ENCODE results near the gene CAMSAP1. TPM values are rescaled to one million over a fixed set of nuclear protein-coding genes. Genes with fewer than 3 reads are reported as not detected.

The CAMSAP1 gene
- total RNA-seq, 2 experiments from 2014 or later = 30.4 to 33.0 TPM

DNA sequence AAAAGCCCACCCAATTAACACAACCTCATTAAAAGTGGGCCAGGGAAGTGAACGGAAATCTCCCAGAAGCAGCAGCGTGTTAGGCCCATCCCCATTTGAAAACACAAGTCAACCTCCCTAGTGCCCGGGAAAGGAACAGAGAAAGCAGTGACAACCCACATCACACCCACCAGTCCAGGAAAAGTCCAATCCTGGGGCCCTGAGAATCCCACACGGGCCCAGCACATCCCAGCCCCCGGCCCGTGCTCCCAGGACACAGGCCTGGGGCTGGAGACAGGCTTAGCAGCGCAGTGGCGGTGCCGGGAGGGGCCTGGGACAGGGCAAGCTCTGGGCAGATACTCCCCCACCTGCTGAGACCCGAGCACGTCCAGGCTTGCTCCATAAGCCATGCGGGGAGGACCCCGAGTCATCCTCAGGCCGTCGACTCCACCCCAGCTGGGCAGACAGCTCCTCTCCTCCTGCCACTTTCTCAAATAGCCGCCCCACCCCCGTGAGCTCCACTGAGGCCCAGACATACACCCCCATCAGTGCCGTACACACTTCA is 104.4 kb downstream of the CAMSAP1 start:
- H3K36me3 ChIP-seq (ENCODE audit: insufficient read depth, low read length) = no peaks in the 10 kb centered on the region
- ChIA-PET CTCF (ENCODE audit: unreplicated experiment) (no interaction called here), POLR2A (no interaction called here)
- intact Hi-C loops (cut with micrococcal nuclease; ENCODE audit: unreplicated experiment) = no loop called here
- no peaks in the 10 kb centered on the region for H3K79me2 ChIP-seq (ENCODE audit: insufficient read depth, low read depth, low read length)
- H3K9me3 ChIP-seq (ENCODE audit: low read length) = no peaks in the 10 kb centered on the region
- no peaks in the 10 kb centered on the region for H3K9me2 ChIP-seq (ENCODE audit: insufficient read depth, low read length)
- H3K4me1 ChIP-seq (ENCODE audit: insufficient read depth, low read length, poor library complexity, severe bottlenecking) = no peaks in the 10 kb centered on the region
- TF ChIP-seq, protein P1, sequence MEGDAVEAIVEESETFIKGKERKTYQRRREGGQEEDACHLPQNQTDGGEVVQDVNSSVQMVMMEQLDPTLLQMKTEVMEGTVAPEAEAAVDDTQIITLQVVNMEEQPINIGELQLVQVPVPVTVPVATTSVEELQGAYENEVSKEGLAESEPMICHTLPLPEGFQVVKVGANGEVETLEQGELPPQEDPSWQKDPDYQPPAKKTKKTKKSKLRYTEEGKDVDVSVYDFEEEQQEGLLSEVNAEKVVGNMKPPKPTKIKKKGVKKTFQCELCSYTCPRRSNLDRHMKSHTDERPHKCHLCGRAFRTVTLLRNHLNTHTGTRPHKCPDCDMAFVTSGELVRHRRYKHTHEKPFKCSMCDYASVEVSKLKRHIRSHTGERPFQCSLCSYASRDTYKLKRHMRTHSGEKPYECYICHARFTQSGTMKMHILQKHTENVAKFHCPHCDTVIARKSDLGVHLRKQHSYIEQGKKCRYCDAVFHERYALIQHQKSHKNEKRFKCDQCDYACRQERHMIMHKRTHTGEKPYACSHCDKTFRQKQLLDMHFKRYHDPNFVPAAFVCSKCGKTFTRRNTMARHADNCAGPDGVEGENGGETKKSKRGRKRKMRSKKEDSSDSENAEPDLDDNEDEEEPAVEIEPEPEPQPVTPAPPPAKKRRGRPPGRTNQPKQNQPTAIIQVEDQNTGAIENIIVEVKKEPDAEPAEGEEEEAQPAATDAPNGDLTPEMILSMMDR (conservative IDR thresholded peaks at IDR 0.05; ENCODE audit: low read length) = no peak
- TF ChIP-seq EZH2phosphoT487 (IDR thresholded peaks at IDR 0.05; ENCODE audit: borderline replicate concordance, low read depth, low read length) = no peak
- H3K4me3 ChIP-seq (ENCODE audit: low read depth, low read length, poor library complexity, severe bottlenecking) = no peak overlapping the region
- H3K4me2 ChIP-seq (ENCODE audit: low read length) = no peak overlapping the region
- BruUV-seq (replicated peaks) = no TSS peak
- H3K27ac ChIP-seq (ENCODE audit: low read depth, low read length, poor library complexity, severe bottlenecking) = no peak overlapping the region
- no peak overlapping the region for H2AFZ ChIP-seq (ENCODE audit: low read length)
- DNase-seq (ENCODE audit: low spot score) = no peak
- no peaks in the 10 kb centered on the region for H4K20me1 ChIP-seq (ENCODE audit: insufficient read depth, low read length)

GRCh38 chr9:135801070-135801469 is 106.3 kb downstream of the CAMSAP1 start:
- intact Hi-C loops (cut with micrococcal nuclease; ENCODE audit: unreplicated experiment) = no loop called here
- no peaks in the 10 kb centered on the region for H3K9me2 ChIP-seq (ENCODE audit: insufficient read depth, low read length)
- no peak overlapping the region for H2AFZ ChIP-seq (ENCODE audit: low read length)
- no peak overlapping the region for H3K4me3 ChIP-seq (ENCODE audit: low read depth, low read length, poor library complexity, severe bottlenecking)
- no peaks in the 10 kb centered on the region for H3K4me1 ChIP-seq (ENCODE audit: insufficient read depth, low read length, poor library complexity, severe bottlenecking)
- no peaks in the 10 kb centered on the region for H3K36me3 ChIP-seq (ENCODE audit: insufficient read depth, low read length)
- no peak overlapping the region for H3K27ac ChIP-seq (ENCODE audit: low read depth, low read length, poor library complexity, severe bottlenecking)
- H3K79me2 ChIP-seq (ENCODE audit: insufficient read depth, low read depth, low read length) = no peaks in the 10 kb centered on the region
- no peak overlapping the region for H3K4me2 ChIP-seq (ENCODE audit: low read length)
- DNase-seq (ENCODE audit: low spot score) = no peak
- POLR2A ChIA-PET = no interaction called here
- no peak for TF ChIP-seq EZH2phosphoT487 (IDR thresholded peaks at IDR 0.05; ENCODE audit: borderline replicate concordance, low read depth, low read length)
- TF ChIP-seq, protein P1 (conservative IDR thresholded peaks at IDR 0.05; ENCODE audit: low read length) = no peak
- CTCF ChIA-PET (ENCODE audit: unreplicated experiment) = interaction anchor here (0.6 kb wide), 1 partner anchor 9 kb away, joined by 5 read pairs; no protein-coding TSS in a partner anchor
- H3K9me3 ChIP-seq (ENCODE audit: low read length) = no peaks in the 10 kb centered on the region
- BruUV-seq (replicated peaks) = no TSS peak
- no peaks in the 10 kb centered on the region for H4K20me1 ChIP-seq (ENCODE audit: insufficient read depth, low read length)

GRCh38 chr9:135799261-135799660 is 108.1 kb downstream of the CAMSAP1 start:
- CTCF ChIA-PET (ENCODE audit: unreplicated experiment) = no interaction called here

More at GRCh38 chr9:135799261-135799660, 108.1 kb downstream of the CAMSAP1 start:
- TF ChIP-seq, protein P1 (conservative IDR thresholded peaks at IDR 0.05; ENCODE audit: low read length) = no peak
- no peak for TF ChIP-seq EZH2phosphoT487 (IDR thresholded peaks at IDR 0.05; ENCODE audit: borderline replicate concordance, low read depth, low read length)
- H3K36me3 ChIP-seq (ENCODE audit: insufficient read depth, low read length) = no peaks in the 10 kb centered on the region
- H3K27ac ChIP-seq (ENCODE audit: low read depth, low read length, poor library complexity, severe bottlenecking) = no peak overlapping the region
- H3K4me1 ChIP-seq (ENCODE audit: insufficient read depth, low read length, poor library complexity, severe bottlenecking) = no peaks in the 10 kb centered on the region
- no peak overlapping the region for H3K4me3 ChIP-seq (ENCODE audit: low read depth, low read length, poor library complexity, severe bottlenecking)
- no peak for DNase-seq (ENCODE audit: low spot score)
- BruUV-seq (replicated peaks) = no TSS peak
- no peaks in the 10 kb centered on the region for H3K9me2 ChIP-seq (ENCODE audit: insufficient read depth, low read length)
- intact Hi-C loops (cut with micrococcal nuclease; ENCODE audit: unreplicated experiment) = no loop called here
- H3K79me2 ChIP-seq (ENCODE audit: insufficient read depth, low read depth, low read length) = no peaks in the 10 kb centered on the region
- H3K9me3 ChIP-seq (ENCODE audit: low read length) = no peaks in the 10 kb centered on the region
- no peak overlapping the region for H2AFZ ChIP-seq (ENCODE audit: low read length)
- H3K4me2 ChIP-seq (ENCODE audit: low read length) = no peak overlapping the region
- no peaks in the 10 kb centered on the region for H4K20me1 ChIP-seq (ENCODE audit: insufficient read depth, low read length)
- POLR2A ChIA-PET = no interaction called here

All from OCI-LY7 (cell line).